Activated CD8-positive, alpha-beta memory T cell treated with anti-CD3 and anti-CD28 coated beads, Interleukin-2, amount 50 U/mL, for 1 hour (primary cell): ENCODE data around the gene KLRF1.
"Not testable (repeated sequence)": the region's sequence is repeated elsewhere in the genome, so short reads cannot be mapped to it uniquely, and the experiment has no call there.

Experiments used
- DNase-seq: peaks from one replicate; pipeline ENCODE4 v3.0.0-alpha.2; 2020; ENCODE audit errors: extremely low read depth

KLRF1 gene

GRCh38 chr12:9869307-9870161 lies 42.3 kb downstream of the KLRF1 start, which contains the start of gene CLEC2B:
CLEC2B (minus strand) TSS chr12:9869354.
- peak; percentile 9 for DNase-seq

GRCh38 chr12:9870286-9870866 lies 43.1 kb downstream of the KLRF1 start:
- DNase-seq: no peak

GRCh38 chr12:9872162-9872561 lies 44.9 kb downstream of the KLRF1 start:
- DNase-seq: no peak

DNA sequence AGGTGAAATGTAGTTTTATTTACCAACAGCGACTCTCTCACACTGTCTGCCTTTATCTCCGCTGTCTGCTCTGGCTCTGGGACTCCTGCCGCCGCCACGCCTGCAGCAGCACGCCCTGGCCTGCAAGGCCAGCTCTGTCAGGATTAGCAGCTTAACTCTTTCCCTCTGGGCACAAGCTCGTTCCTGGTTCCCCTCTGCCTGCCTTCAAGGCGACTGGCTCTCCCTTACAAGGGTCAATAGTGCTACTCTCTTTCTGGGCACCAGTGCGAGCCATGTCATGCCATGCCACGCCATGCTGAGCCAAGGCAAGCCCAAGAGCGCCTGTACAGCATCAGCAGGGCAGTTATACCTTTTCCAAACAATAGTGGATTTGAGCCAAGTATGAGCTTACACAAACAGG lies 45.5 kb downstream of the KLRF1 start:
- DNase-seq: no peak

DNA sequence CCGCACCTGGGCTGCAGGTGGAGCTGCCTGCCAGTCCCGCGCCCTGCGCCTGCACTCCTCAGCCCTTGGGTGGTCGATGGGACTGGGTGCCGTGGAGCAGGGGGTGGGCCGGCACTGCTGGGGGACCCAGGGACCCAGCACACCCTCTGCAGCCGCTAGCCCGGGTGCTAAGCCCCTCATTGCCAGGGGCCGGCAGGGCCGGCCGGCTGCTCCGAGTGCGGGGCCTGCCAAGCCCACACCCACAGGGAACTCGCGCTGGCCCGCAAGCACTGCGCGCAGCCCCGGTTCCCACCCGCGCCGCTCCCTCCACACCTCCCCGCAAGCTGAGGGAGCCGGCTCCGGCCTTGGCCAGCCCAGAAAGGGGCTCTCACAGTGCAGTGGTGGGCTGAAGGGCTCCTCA lies 48.8 kb downstream of the KLRF1 start:
- not testable (repeated sequence) for DNase-seq

GRCh38 chr12:9880532-9881078 lies 53.3 kb downstream of the KLRF1 start:
- no peak for DNase-seq

DNA sequence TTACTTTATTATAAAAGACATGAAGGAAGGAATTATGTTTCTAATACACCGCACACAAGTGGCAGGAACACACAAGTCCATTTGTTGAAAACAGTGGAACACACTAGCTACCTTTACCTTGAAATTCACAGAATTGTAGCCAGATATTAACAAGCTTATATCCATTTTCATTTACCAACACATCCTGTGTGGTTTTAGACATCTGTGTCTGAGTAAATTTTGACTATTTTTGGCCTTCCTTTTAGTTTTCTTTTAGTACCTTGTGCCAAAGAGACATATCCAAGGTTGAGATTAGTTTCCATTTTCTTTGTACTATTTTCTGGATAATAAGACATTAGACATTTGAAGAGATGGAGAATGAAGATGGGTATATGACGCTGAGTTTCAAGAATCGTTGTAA lies 54.0 kb downstream of the KLRF1 start, which contains the start of gene KLRF2:
TSS of gene KLRF2 (plus strand) at position 244 of the 400 bp plus-strand sequence. CDS start at position 351, 107 bp downstream.
- DNase-seq: no peak

GRCh38 chr12:9881988-9882387 lies 54.7 kb downstream of the KLRF1 start:
- DNase-seq: no peak

DNA sequence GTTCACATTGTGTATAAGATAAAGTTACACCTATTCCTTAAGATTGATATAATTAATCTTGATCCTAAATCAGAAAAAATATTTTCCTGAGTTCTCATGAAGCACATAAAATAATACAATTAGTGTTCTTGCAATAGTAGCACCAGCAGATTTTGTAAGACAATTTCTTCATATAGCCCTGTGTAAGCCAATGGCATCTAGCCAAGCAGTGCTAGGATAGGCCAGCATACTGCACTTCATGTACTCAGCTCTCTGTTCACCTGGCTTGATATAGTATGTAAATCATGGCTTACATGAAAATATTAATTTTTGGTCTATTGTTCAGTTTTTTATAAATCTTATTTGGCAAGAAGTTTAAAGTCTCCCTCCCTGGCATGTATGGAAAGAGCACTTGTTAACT lies 55.9 kb downstream of the KLRF1 start:
- DNase-seq: no peak

DNA sequence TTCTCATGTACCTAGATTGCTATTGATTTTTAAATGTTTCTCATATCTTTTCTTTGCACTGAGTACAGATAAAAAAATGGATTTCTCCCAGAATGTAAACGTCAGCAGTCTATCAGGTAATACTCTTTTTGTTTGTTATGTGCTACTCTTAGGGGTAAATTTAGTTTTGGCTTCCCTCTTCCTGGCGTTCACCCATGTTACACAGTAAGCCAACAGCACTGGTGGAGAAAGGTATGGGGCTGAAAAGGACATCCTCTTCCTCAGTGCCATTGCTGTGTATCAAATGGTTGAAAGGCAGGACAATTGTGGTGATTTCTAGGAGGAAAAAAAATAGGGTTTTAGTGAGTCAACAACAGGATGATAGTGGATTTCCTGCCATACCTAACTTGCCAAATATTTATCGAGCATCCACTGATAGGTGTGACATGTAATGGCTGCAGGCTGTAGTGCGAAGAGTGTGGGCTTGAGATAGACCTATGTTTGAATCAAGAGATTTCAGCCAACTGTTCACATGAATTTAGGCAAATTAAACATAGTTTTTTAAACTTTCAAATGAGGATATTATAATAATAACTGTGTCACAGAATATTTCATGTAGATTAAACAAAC lies 61.5 kb downstream of the KLRF1 start:
- no peak for DNase-seq
